Activated CD8-positive, alpha-beta memory T cell treated with anti-CD3 and anti-CD28 coated beads, Interleukin-2, amount 10 ng/mL, durations not matched to agents 7 days and 5 days (primary cell): ENCODE data around the gene TBPL1. TPM values are rescaled to one million over a fixed set of nuclear protein-coding genes. Genes with fewer than 3 reads are reported as not detected.

Experiments used
- ATAC-seq: fragments of 150-1000 bp; cut with Tn5 transposase; one replicate; pipeline ENCODE4 v1.10.0; 2021; ENCODE audit warnings: moderate library complexity
- CTCF ChIA-PET: fragments of 350-600 bp; sonication (Branson Sonifier 250); formaldehyde crosslinking; loops from one replicate; lab custom pipeline; 2021; ENCODE audit warnings: antibody characterized with exemption; lab: Charles Lee
- DNase-seq: peaks from one replicate; pipeline ENCODE4 v3.0.0-alpha.2; 2020
- H3K27ac Mint-ChIP-seq: one replicate; pipeline ENCODE4 v1.8.0; 2021; ENCODE audit warnings: mild to moderate bottlenecking, mixed read lengths
- H3K27me3 Mint-ChIP-seq: one replicate; pipeline ENCODE4 v1.8.0; 2021; ENCODE audit warnings: mixed read lengths
- H3K36me3 Mint-ChIP-seq: one replicate; pipeline ENCODE4 v1.8.0; 2021; ENCODE audit warnings: mild to moderate bottlenecking, mixed read lengths
- H3K4me1 Mint-ChIP-seq: one replicate; pipeline ENCODE4 v1.8.0; 2021; ENCODE audit warnings: mixed read lengths
- H3K4me3 Mint-ChIP-seq: one replicate; pipeline ENCODE4 v1.8.0; 2021; ENCODE audit warnings: mild to moderate bottlenecking, moderate library complexity, mixed read lengths
- H3K9me3 Mint-ChIP-seq: one replicate; pipeline ENCODE4 v1.8.0; 2022; ENCODE audit warnings: low read depth, mixed read lengths
- total RNA-seq, 2 experiments: library from RNA; stranded (reverse); gene quantifications; one replicate each; pipeline ENCODE4 v1.2.3, GENCODE V29; 2021

Gene TBPL1
- total RNA-seq, 2 experiments from 2014 or later = 30.7 to 33.9 TPM

- Mint-ChIP-seq H3K36me3 (peaks cover 30% of the 10 kb centered on the region), H3K27me3 (no peaks in the 10 kb centered on the region), H3K4me1 (peaks cover 33% of the 10 kb centered on the region), H3K4me3 (no peak overlapping the region), H3K9me3 (no peaks in the 10 kb centered on the region), H3K27ac (no peak overlapping the region)
- no peak for ATAC-seq
- no peak for DNase-seq
- CTCF ChIA-PET = interaction anchor here (1.7 kb wide), 1 partner anchor 63 kb away, joined by 3 read pairs; no protein-coding TSS in a partner anchor
These were observed 33.9 kb downstream of the TBPL1 start for GRCh38 chr6:133986942-133987341.

- Mint-ChIP-seq H3K9me3 (no peaks in the 10 kb centered on the region), H3K27ac (no peak overlapping the region), H3K27me3 (no peaks in the 10 kb centered on the region), H3K4me3 (no peak overlapping the region), H3K4me1 (peaks cover 16% of the 10 kb centered on the region), H3K36me3 (peaks cover 15% of the 10 kb centered on the region)
- ATAC-seq (no peak), DNase-seq (no peak)
- CTCF ChIA-PET = no interaction called here
These were observed 36.5 kb downstream of the TBPL1 start for GRCh38 chr6:133989525-133989924.

DNA sequence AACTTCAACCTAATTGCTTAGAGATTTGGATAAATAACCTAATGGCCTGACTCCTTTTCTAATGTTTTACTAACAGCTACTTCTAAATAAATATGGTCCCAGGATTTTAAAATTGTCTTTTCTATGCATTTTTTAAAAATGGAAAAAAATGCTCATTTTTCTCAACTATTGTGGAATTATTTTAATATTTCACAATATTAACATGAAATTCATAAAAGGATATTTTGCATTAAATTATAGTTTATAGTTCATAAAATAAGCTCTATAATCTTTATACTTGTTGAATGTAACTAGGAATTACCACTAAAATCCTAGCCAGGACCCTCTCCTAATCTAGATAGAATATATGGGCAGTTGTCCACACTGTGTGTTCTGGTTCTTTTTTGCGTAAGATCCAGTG, 37.3 kb downstream of the TBPL1 start:
- peaks cover 12% of the 10 kb centered on the region for H3K36me3 Mint-ChIP-seq
- H3K27ac Mint-ChIP-seq = no peak overlapping the region
- DNase-seq (no peak), ATAC-seq (no peak)
- no peaks in the 10 kb centered on the region for H3K9me3 Mint-ChIP-seq
- CTCF ChIA-PET = interaction anchor here (1.2 kb wide), 1 partner anchor 66 kb away, joined by 4 read pairs; no protein-coding TSS in a partner anchor
- H3K4me1 Mint-ChIP-seq = peaks cover 16% of the 10 kb centered on the region
- H3K27me3 Mint-ChIP-seq = no peaks in the 10 kb centered on the region
- no peak overlapping the region for H3K4me3 Mint-ChIP-seq

DNA sequence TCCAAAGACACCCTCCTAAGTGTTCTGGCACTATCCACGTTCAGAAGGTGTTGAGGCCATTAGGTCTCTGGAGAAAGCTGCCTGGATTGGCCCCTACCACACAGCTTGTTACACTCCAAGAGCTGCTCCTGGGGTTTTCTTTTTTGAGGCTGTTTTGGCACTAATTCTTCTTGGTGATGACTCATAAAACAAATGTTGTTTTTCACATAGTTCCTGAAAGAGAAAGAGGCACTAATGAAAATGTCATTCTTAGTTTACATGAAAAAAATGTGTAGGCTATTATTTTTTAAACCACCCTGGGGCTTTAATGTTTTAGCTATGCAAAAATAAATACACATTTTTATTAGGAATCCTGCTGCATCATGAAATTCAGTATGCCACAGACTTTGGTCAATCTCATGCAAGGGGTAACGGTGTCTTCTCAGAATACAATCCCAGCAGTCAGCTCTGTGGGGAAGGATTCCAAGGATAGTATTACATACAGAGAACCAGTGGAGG, 38.1 kb downstream of the TBPL1 start:
- Mint-ChIP-seq H3K36me3 (peaks cover 5% of the 10 kb centered on the region), H3K27ac (no peak overlapping the region), H3K4me3 (no peak overlapping the region), H3K27me3 (no peaks in the 10 kb centered on the region), H3K4me1 (peaks cover 7% of the 10 kb centered on the region), H3K9me3 (no peaks in the 10 kb centered on the region)
- ATAC-seq (no peak), DNase-seq (no peak)
- CTCF ChIA-PET = interaction anchor here (0.8 to 1.6 kb wide), 6 partner anchors 9 to 106 kb away, joined by 3 to 5 read pairs (median 4); no protein-coding TSS in a partner anchor

GRCh38 chr6:133992992-133993680, 40.1 kb downstream of the TBPL1 start:
- Mint-ChIP-seq H3K4me1 (peaks cover 2% of the 10 kb centered on the region), H3K27ac (no peak overlapping the region), H3K27me3 (no peaks in the 10 kb centered on the region), H3K4me3 (no peak overlapping the region), H3K36me3 (peaks cover 2% of the 10 kb centered on the region), H3K9me3 (no peaks in the 10 kb centered on the region)
- CTCF ChIA-PET = no interaction called here
- ATAC-seq (no peak), DNase-seq (no peak)

DNA sequence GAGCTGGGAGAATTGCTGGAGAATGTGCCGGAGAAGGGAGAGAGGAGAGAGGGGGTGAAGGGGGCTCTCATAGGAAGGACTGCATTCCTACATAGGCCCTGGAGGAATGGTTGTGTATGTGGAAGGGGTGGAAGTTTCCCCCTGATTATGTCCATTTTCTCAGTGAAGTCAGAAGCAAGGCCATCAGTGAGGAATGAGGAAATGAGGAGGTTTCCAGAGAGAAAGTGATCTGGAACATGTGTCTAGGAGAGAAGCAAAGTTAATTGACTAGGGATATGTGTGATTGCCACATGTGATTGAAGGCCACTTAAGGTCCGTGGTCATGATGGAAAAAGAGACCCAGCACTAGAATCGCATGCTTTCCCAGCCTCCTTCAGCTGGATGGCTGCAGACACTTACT, 42.3 kb downstream of the TBPL1 start:
- Mint-ChIP-seq H3K9me3 (no peaks in the 10 kb centered on the region), H3K4me1 (peaks cover 2% of the 10 kb centered on the region), H3K27ac (no peak overlapping the region), H3K27me3 (peaks cover under 1% of the 10 kb centered on the region), H3K4me3 (no peak overlapping the region), H3K36me3 (no peaks in the 10 kb centered on the region)
- CTCF ChIA-PET = interaction anchor here (0.7 kb wide), 1 partner anchor 22 kb away, joined by 3 read pairs; no protein-coding TSS in a partner anchor
- ATAC-seq (no peak), DNase-seq (no peak)

DNA sequence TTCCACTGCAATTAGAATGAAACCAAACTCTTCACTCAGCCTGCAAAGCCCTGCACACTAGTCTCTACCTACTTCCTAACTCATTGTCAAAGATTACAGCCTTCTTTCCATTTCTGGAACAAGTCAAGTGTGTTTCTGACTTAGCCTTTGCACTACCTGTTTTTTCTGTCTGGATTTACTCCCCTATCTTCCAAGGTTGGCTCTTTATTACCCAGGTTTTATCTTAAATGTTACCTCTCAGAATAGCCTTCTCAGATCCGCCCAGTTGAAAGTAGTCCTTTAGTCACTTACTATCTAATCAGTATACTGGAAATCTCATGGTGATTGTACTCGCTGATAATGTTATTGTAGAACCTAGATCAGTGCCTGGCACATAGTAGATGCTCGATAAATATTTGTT, 42.7 kb downstream of the TBPL1 start:
- no peaks in the 10 kb centered on the region for H3K9me3 Mint-ChIP-seq
- no peak for ATAC-seq
- H3K27me3 Mint-ChIP-seq = peaks cover 5% of the 10 kb centered on the region
- DNase-seq = no peak
- H3K36me3 Mint-ChIP-seq = no peaks in the 10 kb centered on the region
- CTCF ChIA-PET = interaction anchor here (1.3 kb wide), 1 partner anchor 68 kb away, joined by 4 read pairs; no protein-coding TSS in a partner anchor
- H3K4me3 Mint-ChIP-seq = no peak overlapping the region
- no peak overlapping the region for H3K27ac Mint-ChIP-seq
- no peaks in the 10 kb centered on the region for H3K4me1 Mint-ChIP-seq

- no peaks in the 10 kb centered on the region for H3K4me1 Mint-ChIP-seq
- CTCF ChIA-PET = interaction anchor here (0.7 to 1.3 kb wide), 2 partner anchors 9 to 66 kb away, joined by 3 to 4 read pairs; no protein-coding TSS in a partner anchor
These were observed 44.2 kb downstream of the TBPL1 start for GRCh38 chr6:133997267-133997666.

DNA sequence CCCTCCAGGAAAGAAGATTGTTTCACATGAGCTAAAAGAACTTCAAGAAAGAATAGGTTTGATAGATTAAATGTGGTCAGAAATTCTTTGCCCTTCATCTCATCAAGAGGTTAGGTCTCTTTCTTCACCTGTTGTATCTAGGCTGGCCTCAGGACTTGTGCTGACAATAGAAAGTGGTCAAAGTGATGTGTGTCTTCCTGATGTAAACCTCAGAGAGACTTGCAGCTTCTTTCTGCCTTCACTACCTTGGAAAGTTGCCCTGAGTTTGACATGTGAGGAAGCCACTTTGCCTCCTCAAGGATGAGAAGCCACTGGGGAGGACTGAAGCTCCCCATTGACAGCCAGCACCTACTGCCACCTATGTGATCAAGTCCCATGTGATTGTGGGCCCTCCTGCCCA, 46.3 kb downstream of the TBPL1 start:
- Mint-ChIP-seq H3K27ac (no peak overlapping the region), H3K4me1 (no peaks in the 10 kb centered on the region), H3K4me3 (no peak overlapping the region), H3K9me3 (no peaks in the 10 kb centered on the region), H3K36me3 (no peaks in the 10 kb centered on the region), H3K27me3 (peaks cover 24% of the 10 kb centered on the region)
- CTCF ChIA-PET = interaction anchor here (1.2 kb wide), 1 partner anchor 97 kb away, joined by 3 read pairs; no protein-coding TSS in a partner anchor
- DNase-seq (no peak), ATAC-seq (no peak)

More at GRCh38 chr6:133997267-133997666, 44.2 kb downstream of the TBPL1 start:
- no peak overlapping the region for H3K27ac Mint-ChIP-seq
- H3K36me3 Mint-ChIP-seq = no peaks in the 10 kb centered on the region
- H3K4me3 Mint-ChIP-seq = no peak overlapping the region
- no peak for DNase-seq
- H3K9me3 Mint-ChIP-seq = no peaks in the 10 kb centered on the region
- peaks cover 10% of the 10 kb centered on the region for H3K27me3 Mint-ChIP-seq
- no peak for ATAC-seq

GRCh38 chr6:134000443-134000842, 47.4 kb downstream of the TBPL1 start:
- Mint-ChIP-seq H3K27me3 (peaks cover 27% of the 10 kb centered on the region), H3K4me1 (no peaks in the 10 kb centered on the region), H3K4me3 (no peak overlapping the region), H3K27ac (no peak overlapping the region), H3K9me3 (no peaks in the 10 kb centered on the region), H3K36me3 (no peaks in the 10 kb centered on the region)
- ATAC-seq = no peak
- DNase-seq = no peak
- CTCF ChIA-PET = interaction anchor here (0.8 kb wide), 1 partner anchor 9 kb away, joined by 4 read pairs; no protein-coding TSS in a partner anchor

GRCh38 chr6:134002821-134003220, 49.8 kb downstream of the TBPL1 start:
- Mint-ChIP-seq H3K27ac (no peak overlapping the region), H3K9me3 (no peaks in the 10 kb centered on the region), H3K36me3 (no peaks in the 10 kb centered on the region), H3K4me3 (no peak overlapping the region), H3K27me3 (peaks cover 29% of the 10 kb centered on the region), H3K4me1 (no peaks in the 10 kb centered on the region)
- ATAC-seq (no peak), DNase-seq (no peak)
- CTCF ChIA-PET = no interaction called here

GRCh38 chr6:134003542-134003951, 50.5 kb downstream of the TBPL1 start:
- no peak overlapping the region for H3K4me3 Mint-ChIP-seq
- CTCF ChIA-PET = no interaction called here
- ATAC-seq = no peak

DNA sequence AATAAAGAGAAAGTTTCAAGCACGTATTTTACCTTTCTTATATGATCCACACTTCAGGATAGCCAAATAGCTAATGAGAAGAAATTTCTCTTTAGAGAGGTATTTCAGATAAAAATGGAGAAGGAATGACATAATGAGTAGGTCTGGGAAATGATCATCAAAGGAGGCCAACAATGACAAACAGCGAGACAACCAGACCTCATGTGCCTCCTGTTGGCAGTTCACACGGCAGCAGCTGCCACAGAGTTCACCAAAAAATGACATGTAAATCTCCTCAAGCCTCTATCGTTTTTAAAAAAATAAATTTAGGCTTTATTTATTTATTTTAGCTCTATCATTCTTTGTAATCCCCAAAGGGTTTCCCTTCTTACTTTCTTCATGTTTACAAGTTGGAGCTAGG, 51.7 kb downstream of the TBPL1 start:
- CTCF ChIA-PET = interaction anchor here (0.8 kb wide), 1 partner anchor 59 kb away, joined by 3 read pairs; no protein-coding TSS in a partner anchor
- Mint-ChIP-seq H3K27me3 (peaks cover 33% of the 10 kb centered on the region), H3K4me3 (no peak overlapping the region), H3K36me3 (no peaks in the 10 kb centered on the region), H3K4me1 (no peaks in the 10 kb centered on the region), H3K9me3 (no peaks in the 10 kb centered on the region), H3K27ac (no peak overlapping the region)
- DNase-seq (no peak), ATAC-seq (no peak)

More at GRCh38 chr6:134003542-134003951, 50.5 kb downstream of the TBPL1 start:
- Mint-ChIP-seq H3K27me3 (peaks cover 29% of the 10 kb centered on the region), H3K4me1 (no peaks in the 10 kb centered on the region), H3K36me3 (no peaks in the 10 kb centered on the region), H3K9me3 (no peaks in the 10 kb centered on the region), H3K27ac (no peak overlapping the region)
- DNase-seq = no peak

DNA sequence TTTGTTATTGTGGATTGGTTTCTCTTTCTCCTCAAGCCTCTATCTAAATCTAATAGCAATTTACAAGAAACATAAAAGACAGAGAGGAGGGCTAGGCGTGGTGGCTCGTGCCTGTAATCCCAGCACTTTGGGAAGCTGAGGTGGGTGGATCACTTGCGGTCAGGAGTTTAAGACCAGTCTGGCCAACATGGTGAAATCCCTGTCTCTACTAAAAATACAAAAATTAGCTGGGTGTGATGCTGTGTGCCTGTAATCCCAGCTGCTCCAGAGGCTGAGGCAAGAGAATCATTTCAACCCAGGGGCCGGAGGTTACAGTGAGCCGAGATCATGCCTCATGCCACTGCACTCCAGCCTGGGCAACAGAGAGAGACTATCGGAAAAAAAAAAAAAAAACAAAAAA, 52.8 kb downstream of the TBPL1 start:
- Mint-ChIP-seq H3K4me3 (no peak overlapping the region), H3K4me1 (no peaks in the 10 kb centered on the region), H3K27ac (no peak overlapping the region), H3K9me3 (no peaks in the 10 kb centered on the region), H3K27me3 (peaks cover 37% of the 10 kb centered on the region), H3K36me3 (no peaks in the 10 kb centered on the region)
- CTCF ChIA-PET = no interaction called here
- no peak for ATAC-seq
- DNase-seq = no peak
